HCT116 (cell line): ENCODE data around the gene LRRN2. TPM values are rescaled to one million over a fixed set of nuclear protein-coding genes. Genes with fewer than 3 reads are reported as not detected.

Experiments
- ATAC-seq: fragments of 200-7000 bp; cut with Tn5 transposase; 2 replicates; pipeline ENCODE4 v1.9.1; 2020; ENCODE audit warnings: mild to moderate bottlenecking, moderate library complexity
- BruUV-seq: library from RNA; stranded (reverse); fragments of 400-500 nt; replicated peaks from 2 replicates; lab custom pipeline; 2021; lab: Mats Ljungman, UMichigan
- CTCF ChIA-PET: fragments of 300-600 bp; sonication (Branson Sonifier 250); formaldehyde crosslinking; loops from one replicate; lab custom pipeline; 2021; ENCODE audit warnings: antibody characterized with exemption; lab: Charles Lee
- POLR2A ChIA-PET: fragments of 300-600, 350-600 bp; sonication (Branson Sonifier 250); formaldehyde crosslinking; loops from one replicate; lab custom pipeline; 2021; ENCODE audit warnings: antibody characterized with exemption; lab: Charles Lee
- RAD21 ChIA-PET, 2 experiments: fragments of 300-600 bp; sonication (Branson Sonifier 250); formaldehyde crosslinking; loops; one replicate each; lab custom pipeline; 2023; ENCODE audit warnings: low total read pairs in 2 of 2; ENCODE audit not compliant: uncharacterized antibody in 2 of 2, unreplicated experiment in 2 of 2, low non-redundant PET in 1 of 2; lab: Charles Lee
- DNase-seq: peaks from one replicate; pipeline ENCODE4 v3.0.0-alpha.2; 2010; ENCODE audit warnings: low read depth, low spot score
- H2AFZ ChIP-seq: fragments of 200-600 bp; shearing (Covaris generic), sonication (generic); 2 replicates; pipeline ENCODE4 v1.6.1; 2017; ENCODE audit warnings: low read depth, mixed run types, mixed read lengths, antibody characterized with exemption, low read length; ENCODE audit not compliant: poor library complexity, severe bottlenecking
- H3K27ac ChIP-seq: 2 replicates; pipeline ENCODE4 v1.5.1; 2012; ENCODE audit warnings: low read depth, low read length
- H3K27me3 ChIP-seq: fragments of 200-600 bp; sonication (generic); 2 replicates; pipeline ENCODE4 v1.6.1; 2016; ENCODE audit warnings: mixed run types, low read length, mixed read lengths; ENCODE audit not compliant: insufficient read depth
- H3K36me3 ChIP-seq, 2 experiments: fragments of 200-500 bp in 1 of 2; fragments of 200-600 bp in 1 of 2; sonication (Bioruptor generic) in 1 of 2; sonication (generic) in 1 of 2; 2 replicates each; pipeline versions ENCODE4 v1.5.1 to v1.6.1; 2014 to 2016; ENCODE audit warnings: low read length in 2 of 2, inconsistent platforms in 1 of 2, mixed read lengths in 1 of 2, mixed run types in 1 of 2; ENCODE audit not compliant: insufficient read depth in 2 of 2, control insufficient read depth in 1 of 2
- H3K4me1 ChIP-seq, 2 experiments: fragments of 200-600 bp in 1 of 2; sonication (generic) in 1 of 2; 2 replicates each; pipeline versions ENCODE4 v1.5.1 to v1.6.1; 2012 to 2017; ENCODE audit warnings: low read length in 2 of 2, inconsistent platforms in 1 of 2, mild to moderate bottlenecking in 1 of 2, mixed read lengths in 1 of 2, mixed run types in 1 of 2, moderate library complexity in 1 of 2; ENCODE audit not compliant: insufficient read depth in 2 of 2, control insufficient read depth in 1 of 2
- H3K4me2 ChIP-seq: fragments of 200-600 bp; sonication (generic); 2 replicates; pipeline ENCODE4 v1.6.1; 2017; ENCODE audit warnings: mixed run types, low read length, mixed read lengths
- H3K4me3 ChIP-seq, 2 experiments: fragments of 200-600 bp in 1 of 2; sonication (generic) in 1 of 2; replicated peaks in 1 of 2; 2 replicates each; pipeline ENCODE4 v1.5.1; 2011 to 2016; ENCODE audit warnings: low read length in 2 of 2, control low read depth in 1 of 2, low read depth in 1 of 2, mild to moderate bottlenecking in 1 of 2, mixed read lengths in 1 of 2, mixed run types in 1 of 2
- H3K79me2 ChIP-seq: fragments of 200-600 bp; sonication (generic); 2 replicates; pipeline ENCODE4 v1.6.1; 2017; ENCODE audit warnings: mild to moderate bottlenecking, mixed run types, low read length, moderate library complexity, mixed read lengths; ENCODE audit not compliant: insufficient read depth
- H3K9ac ChIP-seq: fragments of 200-600 bp; sonication (generic); 2 replicates; pipeline ENCODE4 v1.6.1; 2016; ENCODE audit warnings: low read length, mixed read lengths
- H3K9me2 ChIP-seq: fragments of 200-600 bp; sonication (generic), shearing (Covaris generic); 2 replicates; pipeline ENCODE4 v1.6.1; 2017; ENCODE audit warnings: mixed run types, mild to moderate bottlenecking, moderate library complexity; ENCODE audit not compliant: insufficient read depth
- H3K9me3 ChIP-seq, 2 experiments: fragments of 200-500 bp in 1 of 2; fragments of 200-600 bp in 1 of 2; sonication (Bioruptor generic) in 1 of 2; sonication (generic) in 1 of 2; 2 replicates each; pipeline ENCODE4 v1.6.1; 2014 to 2017; ENCODE audit warnings: low read length in 2 of 2, mixed read lengths in 2 of 2, inconsistent platforms in 1 of 2, low read depth in 1 of 2, mild to moderate bottlenecking in 1 of 2, mixed run types in 1 of 2, moderate library complexity in 1 of 2; ENCODE audit not compliant: control insufficient read depth in 1 of 2, insufficient read depth in 1 of 2
- H4K20me1 ChIP-seq: fragments of 200-600 bp; sonication (generic), shearing (Covaris generic); 2 replicates; pipeline ENCODE4 v1.6.1; 2017; ENCODE audit warnings: mixed run types, mild to moderate bottlenecking, moderate library complexity; ENCODE audit not compliant: insufficient read depth
- CBX3 ChIP-seq: IDR thresholded peaks from 2 replicates; pipeline ENCODE4 v1.6.1; 2012; ENCODE audit warnings: low read depth
- EGR1 ChIP-seq: IDR thresholded peaks from 2 replicates; pipeline ENCODE4 v1.6.1; 2012; ENCODE audit warnings: low read depth
- EZH2phosphoT487 ChIP-seq: fragments of 200-600 bp; IDR thresholded peaks from 2 replicates; pipeline ENCODE4 v1.6.1; 2018; ENCODE audit warnings: antibody characterized with exemption, borderline replicate concordance
- FOSL1 ChIP-seq: IDR thresholded peaks from 2 replicates; pipeline ENCODE4 v1.6.1; 2012; ENCODE audit warnings: low read depth
- JUND ChIP-seq: IDR thresholded peaks from 2 replicates; pipeline ENCODE4 v1.6.1; 2012
- SIN3A ChIP-seq: IDR thresholded peaks from 2 replicates; pipeline ENCODE4 v1.6.1; 2012; ENCODE audit warnings: low read depth
- SRF ChIP-seq: IDR thresholded peaks from 2 replicates; pipeline ENCODE4 v1.6.1; 2012; ENCODE audit warnings: low read depth
- YY1 ChIP-seq: IDR thresholded peaks from 2 replicates; pipeline ENCODE4 v1.6.1; 2011; ENCODE audit warnings: low read length, low read depth, moderate library complexity, mild to moderate bottlenecking; ENCODE audit not compliant: insufficient replicate concordance; ENCODE audit errors: extremely low read depth
- ZNF274 ChIP-seq: fragments of 200-500 bp; sonication (Bioruptor generic); IDR thresholded peaks from 2 replicates; pipeline ENCODE4 v1.6.1; 2014; ENCODE audit warnings: mild to moderate bottlenecking, low read depth, low read length, inconsistent platforms
- intact Hi-C: fragments of 100-400 bp; cut with micrococcal nuclease; formaldehyde crosslinking; loops from 2 replicates; pipeline ENCODE4 v1.10.0; 2022
- total RNA-seq: library from RNA; stranded (reverse); gene quantifications from one replicate; pipeline ENCODE4 v1.2.1, GENCODE V29; 2021; ENCODE audit not compliant: unreplicated experiment
- TF ChIP-seq, protein P1 (sequence below): IDR thresholded peaks from 2 replicates; pipeline ENCODE4 v1.6.1; 2012
- TF ChIP-seq, protein P2 (sequence below), 3 experiments: fragments of 200-600 bp in 1 of 3; sonication (generic) in 1 of 3; IDR thresholded peaks in 2 of 3; conservative IDR thresholded peaks in 1 of 3; 2 replicates each; pipeline ENCODE4 v1.5.1; 2012 to 2017; ENCODE audit warnings: low read depth in 2 of 3, low read length in 2 of 3, antibody characterized with exemption in 1 of 3, borderline replicate concordance in 1 of 3, control low read depth in 1 of 3, mild to moderate bottlenecking in 1 of 3, mixed read lengths in 1 of 3, mixed run types in 1 of 3, moderate library complexity in 1 of 3; ENCODE audit not compliant: insufficient read depth in 1 of 3
- TF ChIP-seq, protein P3 (sequence below): IDR thresholded peaks from 2 replicates; pipeline ENCODE4 v1.6.1; 2012; ENCODE audit warnings: low read depth
- TF ChIP-seq, protein P4 (sequence below): IDR thresholded peaks from 2 replicates; pipeline ENCODE4 v1.6.1; 2011; ENCODE audit warnings: mild to moderate bottlenecking, low read length, moderate library complexity; ENCODE audit not compliant: insufficient replicate concordance; ENCODE audit errors: extremely low read depth

The LRRN2 gene
- total RNA-seq, 1 experiment from 2014 or later: 3.2 TPM

DNA sequence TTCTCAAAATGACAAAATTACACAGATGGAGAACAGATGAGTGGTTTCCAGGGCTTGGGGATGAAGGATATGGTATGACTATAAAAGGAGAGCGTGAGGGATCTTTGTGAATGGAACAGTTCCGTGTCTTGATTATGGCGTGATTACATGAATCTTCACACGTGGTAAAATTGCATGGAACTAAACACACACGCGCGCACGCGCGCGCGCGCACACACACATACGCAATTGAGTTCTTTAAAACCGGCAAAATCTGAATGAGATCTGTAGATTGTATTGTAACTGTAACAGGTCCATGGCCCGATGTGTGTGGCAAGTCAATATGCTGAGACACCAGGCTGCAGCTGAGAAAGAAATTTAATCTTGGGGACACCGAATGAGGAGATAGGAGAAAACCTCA is 11.1 kb upstream of the LRRN2 start:
- no peaks in the 10 kb centered on the region for H3K27me3 ChIP-seq
- no peak overlapping the region for H3K4me3 ChIP-seq
- intact Hi-C loops: no loop called here
- no TSS peak for BruUV-seq
- no peaks in the 10 kb centered on the region for H3K9me3 ChIP-seq
- no peak for DNase-seq
- H3K9ac ChIP-seq: no peak overlapping the region
- ChIA-PET CTCF (no interaction called here), POLR2A (no interaction called here), RAD21 (no interaction called here)
- no peak overlapping the region for H2AFZ ChIP-seq
- H3K27ac ChIP-seq: no peak overlapping the region
- no peaks in the 10 kb centered on the region for H4K20me1 ChIP-seq
- H3K4me2 ChIP-seq: no peak overlapping the region
- peaks cover 2 to 10% of the 10 kb centered on the region in 2 experiments; a peak in 3 of 4 replicates for H3K4me1 ChIP-seq
- TF ChIP-seq SRF (no peak), FOSL1 (no peak), CBX3 (no peak), SIN3A (no peak), ZNF274 (no peak), JUND (no peak), YY1 (no peak), EGR1 (no peak), EZH2phosphoT487 (no peak)
- TF ChIP-seq, protein P1, sequence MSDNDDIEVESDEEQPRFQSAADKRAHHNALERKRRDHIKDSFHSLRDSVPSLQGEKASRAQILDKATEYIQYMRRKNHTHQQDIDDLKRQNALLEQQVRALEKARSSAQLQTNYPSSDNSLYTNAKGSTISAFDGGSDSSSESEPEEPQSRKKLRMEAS: no peak
- TF ChIP-seq, protein P2, sequence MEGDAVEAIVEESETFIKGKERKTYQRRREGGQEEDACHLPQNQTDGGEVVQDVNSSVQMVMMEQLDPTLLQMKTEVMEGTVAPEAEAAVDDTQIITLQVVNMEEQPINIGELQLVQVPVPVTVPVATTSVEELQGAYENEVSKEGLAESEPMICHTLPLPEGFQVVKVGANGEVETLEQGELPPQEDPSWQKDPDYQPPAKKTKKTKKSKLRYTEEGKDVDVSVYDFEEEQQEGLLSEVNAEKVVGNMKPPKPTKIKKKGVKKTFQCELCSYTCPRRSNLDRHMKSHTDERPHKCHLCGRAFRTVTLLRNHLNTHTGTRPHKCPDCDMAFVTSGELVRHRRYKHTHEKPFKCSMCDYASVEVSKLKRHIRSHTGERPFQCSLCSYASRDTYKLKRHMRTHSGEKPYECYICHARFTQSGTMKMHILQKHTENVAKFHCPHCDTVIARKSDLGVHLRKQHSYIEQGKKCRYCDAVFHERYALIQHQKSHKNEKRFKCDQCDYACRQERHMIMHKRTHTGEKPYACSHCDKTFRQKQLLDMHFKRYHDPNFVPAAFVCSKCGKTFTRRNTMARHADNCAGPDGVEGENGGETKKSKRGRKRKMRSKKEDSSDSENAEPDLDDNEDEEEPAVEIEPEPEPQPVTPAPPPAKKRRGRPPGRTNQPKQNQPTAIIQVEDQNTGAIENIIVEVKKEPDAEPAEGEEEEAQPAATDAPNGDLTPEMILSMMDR (IDR thresholded peaks at IDR 0.05 in 2 of 3, conservative IDR thresholded peaks at IDR 0.05 in 1 of 3; ENCODE audit: borderline replicate concordance in 1 of 3, insufficient read depth in 1 of 3, low read depth in 2 of 3, low read length in 2 of 3): no peak
- TF ChIP-seq, protein P3, sequence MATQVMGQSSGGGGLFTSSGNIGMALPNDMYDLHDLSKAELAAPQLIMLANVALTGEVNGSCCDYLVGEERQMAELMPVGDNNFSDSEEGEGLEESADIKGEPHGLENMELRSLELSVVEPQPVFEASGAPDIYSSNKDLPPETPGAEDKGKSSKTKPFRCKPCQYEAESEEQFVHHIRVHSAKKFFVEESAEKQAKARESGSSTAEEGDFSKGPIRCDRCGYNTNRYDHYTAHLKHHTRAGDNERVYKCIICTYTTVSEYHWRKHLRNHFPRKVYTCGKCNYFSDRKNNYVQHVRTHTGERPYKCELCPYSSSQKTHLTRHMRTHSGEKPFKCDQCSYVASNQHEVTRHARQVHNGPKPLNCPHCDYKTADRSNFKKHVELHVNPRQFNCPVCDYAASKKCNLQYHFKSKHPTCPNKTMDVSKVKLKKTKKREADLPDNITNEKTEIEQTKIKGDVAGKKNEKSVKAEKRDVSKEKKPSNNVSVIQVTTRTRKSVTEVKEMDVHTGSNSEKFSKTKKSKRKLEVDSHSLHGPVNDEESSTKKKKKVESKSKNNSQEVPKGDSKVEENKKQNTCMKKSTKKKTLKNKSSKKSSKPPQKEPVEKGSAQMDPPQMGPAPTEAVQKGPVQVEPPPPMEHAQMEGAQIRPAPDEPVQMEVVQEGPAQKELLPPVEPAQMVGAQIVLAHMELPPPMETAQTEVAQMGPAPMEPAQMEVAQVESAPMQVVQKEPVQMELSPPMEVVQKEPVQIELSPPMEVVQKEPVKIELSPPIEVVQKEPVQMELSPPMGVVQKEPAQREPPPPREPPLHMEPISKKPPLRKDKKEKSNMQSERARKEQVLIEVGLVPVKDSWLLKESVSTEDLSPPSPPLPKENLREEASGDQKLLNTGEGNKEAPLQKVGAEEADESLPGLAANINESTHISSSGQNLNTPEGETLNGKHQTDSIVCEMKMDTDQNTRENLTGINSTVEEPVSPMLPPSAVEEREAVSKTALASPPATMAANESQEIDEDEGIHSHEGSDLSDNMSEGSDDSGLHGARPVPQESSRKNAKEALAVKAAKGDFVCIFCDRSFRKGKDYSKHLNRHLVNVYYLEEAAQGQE: no peak
- TF ChIP-seq, protein P4, sequence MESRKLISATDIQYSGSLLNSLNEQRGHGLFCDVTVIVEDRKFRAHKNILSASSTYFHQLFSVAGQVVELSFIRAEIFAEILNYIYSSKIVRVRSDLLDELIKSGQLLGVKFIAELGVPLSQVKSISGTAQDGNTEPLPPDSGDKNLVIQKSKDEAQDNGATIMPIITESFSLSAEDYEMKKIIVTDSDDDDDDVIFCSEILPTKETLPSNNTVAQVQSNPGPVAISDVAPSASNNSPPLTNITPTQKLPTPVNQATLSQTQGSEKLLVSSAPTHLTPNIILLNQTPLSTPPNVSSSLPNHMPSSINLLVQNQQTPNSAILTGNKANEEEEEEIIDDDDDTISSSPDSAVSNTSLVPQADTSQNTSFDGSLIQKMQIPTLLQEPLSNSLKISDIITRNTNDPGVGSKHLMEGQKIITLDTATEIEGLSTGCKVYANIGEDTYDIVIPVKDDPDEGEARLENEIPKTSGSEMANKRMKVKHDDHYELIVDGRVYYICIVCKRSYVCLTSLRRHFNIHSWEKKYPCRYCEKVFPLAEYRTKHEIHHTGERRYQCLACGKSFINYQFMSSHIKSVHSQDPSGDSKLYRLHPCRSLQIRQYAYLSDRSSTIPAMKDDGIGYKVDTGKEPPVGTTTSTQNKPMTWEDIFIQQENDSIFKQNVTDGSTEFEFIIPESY: no peak
- no peaks in the 10 kb centered on the region for H3K79me2 ChIP-seq
- ATAC-seq: no peak
- no peaks in the 10 kb centered on the region; the same call in 1 of the 2 replicates for H3K9me2 ChIP-seq
- H3K36me3 ChIP-seq: no peaks in the 10 kb centered on the region
